Ishikawa (cell line): ENCODE measurements around the gene CXorf65.

Experiments
- FOXM1 ChIP-seq: IDR thresholded peaks from 2 replicates; pipeline ENCODE4 v1.6.1; 2012; ENCODE audit warnings: low read depth, borderline replicate concordance
- NFIC ChIP-seq: IDR thresholded peaks from 2 replicates; pipeline ENCODE4 v1.6.1; 2012
- RAD21 ChIP-seq: IDR thresholded peaks from 2 replicates; pipeline ENCODE4 v1.6.1; 2012; ENCODE audit warnings: low read depth
- REST ChIP-seq: IDR thresholded peaks from 2 replicates; pipeline ENCODE4 v1.6.1; 2012; ENCODE audit warnings: low read depth, mild to moderate bottlenecking
- YY1 ChIP-seq: IDR thresholded peaks from 2 replicates; pipeline ENCODE4 v1.6.1; 2012; ENCODE audit warnings: low read depth
- ZBTB7A ChIP-seq: IDR thresholded peaks from 2 replicates; pipeline ENCODE4 v1.6.1; 2012; ENCODE audit warnings: low read depth
- TF ChIP-seq, protein P1 (sequence below): IDR thresholded peaks from 2 replicates; pipeline ENCODE4 v1.6.1; 2012
- TF ChIP-seq, protein P2 (sequence below): IDR thresholded peaks from 2 replicates; pipeline ENCODE4 v1.6.1; 2012

DNA sequence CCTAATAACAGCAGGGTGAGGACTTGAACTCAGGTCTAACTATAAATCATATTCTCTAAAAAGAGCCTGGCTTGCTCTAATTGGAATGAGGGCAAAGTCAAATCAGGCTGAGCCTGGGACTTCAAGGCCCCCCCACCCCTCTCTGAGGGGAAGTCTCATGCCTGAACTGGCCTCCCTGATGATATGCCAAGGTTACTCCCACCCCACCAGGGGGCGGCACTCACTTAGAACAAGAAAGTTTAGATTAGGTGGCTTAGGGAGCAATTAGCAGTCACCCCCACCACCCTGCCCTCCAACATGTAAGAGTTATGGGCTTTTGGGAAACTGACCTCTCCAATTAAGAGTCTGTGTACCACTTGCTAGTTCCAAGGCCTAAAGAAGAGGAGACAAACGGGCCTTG lies 8.2 kb downstream of the CXorf65 start:
- TF ChIP-seq RAD21 (peak; percentile 49), REST (no peak), FOXM1 (no peak), YY1 (no peak), NFIC (no peak), ZBTB7A (no peak)
- TF ChIP-seq, protein P1, sequence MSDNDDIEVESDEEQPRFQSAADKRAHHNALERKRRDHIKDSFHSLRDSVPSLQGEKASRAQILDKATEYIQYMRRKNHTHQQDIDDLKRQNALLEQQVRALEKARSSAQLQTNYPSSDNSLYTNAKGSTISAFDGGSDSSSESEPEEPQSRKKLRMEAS: no peak
- TF ChIP-seq, protein P2, sequence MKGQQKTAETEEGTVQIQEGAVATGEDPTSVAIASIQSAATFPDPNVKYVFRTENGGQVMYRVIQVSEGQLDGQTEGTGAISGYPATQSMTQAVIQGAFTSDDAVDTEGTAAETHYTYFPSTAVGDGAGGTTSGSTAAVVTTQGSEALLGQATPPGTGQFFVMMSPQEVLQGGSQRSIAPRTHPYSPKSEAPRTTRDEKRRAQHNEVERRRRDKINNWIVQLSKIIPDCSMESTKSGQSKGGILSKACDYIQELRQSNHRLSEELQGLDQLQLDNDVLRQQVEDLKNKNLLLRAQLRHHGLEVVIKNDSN: no peak
